ENCODE results near the gene ADM.

DNA sequence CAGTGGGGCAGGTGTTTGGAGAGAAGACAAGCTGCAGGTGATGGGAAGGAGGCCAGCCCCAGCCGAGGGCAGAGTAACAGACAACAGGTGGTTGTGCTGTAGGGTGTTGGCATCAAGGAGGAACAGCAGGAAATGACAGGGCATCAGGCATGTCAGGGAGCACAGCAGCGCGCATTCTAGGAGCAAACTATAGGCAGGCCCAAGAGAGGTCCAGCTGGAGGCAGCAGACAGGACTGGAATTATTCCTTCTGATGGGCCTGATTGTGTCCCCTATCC, 13.6 kb downstream of the ADM start:
- TF ChIP-seq, protein P1, sequence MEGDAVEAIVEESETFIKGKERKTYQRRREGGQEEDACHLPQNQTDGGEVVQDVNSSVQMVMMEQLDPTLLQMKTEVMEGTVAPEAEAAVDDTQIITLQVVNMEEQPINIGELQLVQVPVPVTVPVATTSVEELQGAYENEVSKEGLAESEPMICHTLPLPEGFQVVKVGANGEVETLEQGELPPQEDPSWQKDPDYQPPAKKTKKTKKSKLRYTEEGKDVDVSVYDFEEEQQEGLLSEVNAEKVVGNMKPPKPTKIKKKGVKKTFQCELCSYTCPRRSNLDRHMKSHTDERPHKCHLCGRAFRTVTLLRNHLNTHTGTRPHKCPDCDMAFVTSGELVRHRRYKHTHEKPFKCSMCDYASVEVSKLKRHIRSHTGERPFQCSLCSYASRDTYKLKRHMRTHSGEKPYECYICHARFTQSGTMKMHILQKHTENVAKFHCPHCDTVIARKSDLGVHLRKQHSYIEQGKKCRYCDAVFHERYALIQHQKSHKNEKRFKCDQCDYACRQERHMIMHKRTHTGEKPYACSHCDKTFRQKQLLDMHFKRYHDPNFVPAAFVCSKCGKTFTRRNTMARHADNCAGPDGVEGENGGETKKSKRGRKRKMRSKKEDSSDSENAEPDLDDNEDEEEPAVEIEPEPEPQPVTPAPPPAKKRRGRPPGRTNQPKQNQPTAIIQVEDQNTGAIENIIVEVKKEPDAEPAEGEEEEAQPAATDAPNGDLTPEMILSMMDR (IDR thresholded peaks at IDR 0.05 in 4 of 5, conservative IDR thresholded peaks at IDR 0.05 in 1 of 5) = no peak
- no peak for TF ChIP-seq POLR2A (IDR thresholded peaks at IDR 0.05)
